Neural cell (in vitro differentiated cells): ENCODE measurements around the gene APBA2. TPM values are rescaled to one million over a fixed set of nuclear protein-coding genes. Genes with fewer than 3 reads are reported as not detected.

ENCODE experiments used
- H2AFZ ChIP-seq: fragments of 200-600, 300-800 bp; sonication (generic), shearing (Covaris generic); 2 replicates; pipeline ENCODE4 v1.6.0; 2014; ENCODE audit warnings: low read depth, mild to moderate bottlenecking, antibody characterized with exemption, low read length, moderate library complexity
- H3F3A ChIP-seq: fragments of 200-600 bp; shearing (Covaris generic); 2 replicates; pipeline ENCODE4 v1.6.1; 2016; ENCODE audit warnings: mild to moderate bottlenecking, moderate library complexity, mixed read lengths, antibody characterized with exemption, low read length; ENCODE audit not compliant: insufficient read depth, poor library complexity, severe bottlenecking
- H3K27ac ChIP-seq: fragments of 200-600, 300-800 bp; sonication (generic), shearing (Covaris generic); 2 replicates; pipeline ENCODE4 v1.5.1; 2014; ENCODE audit warnings: mild to moderate bottlenecking, low read length, moderate library complexity
- H3K27me3 ChIP-seq: fragments of 300-800, 200-600 bp; sonication (generic), shearing (Covaris generic); 2 replicates; pipeline ENCODE4 v1.6.0; 2014; ENCODE audit warnings: mild to moderate bottlenecking, low read depth, low read length, moderate library complexity; ENCODE audit not compliant: insufficient read depth
- H3K36me3 ChIP-seq: fragments of 300-800, 200-600 bp; sonication (generic), shearing (Covaris generic); 2 replicates; pipeline ENCODE4 v1.5.1; 2014; ENCODE audit warnings: mild to moderate bottlenecking, antibody characterized with exemption, low read length, moderate library complexity; ENCODE audit not compliant: insufficient read depth
- H3K4me2 ChIP-seq: fragments of 300-800, 200-600 bp; sonication (generic), shearing (Covaris generic); 2 replicates; pipeline ENCODE4 v1.6.0; 2014; ENCODE audit warnings: mild to moderate bottlenecking, low read length
- H3K4me3 ChIP-seq: fragments of 300-800, 200-600 bp; sonication (generic), shearing (Covaris generic); 2 replicates; pipeline ENCODE4 v1.5.1; 2014; ENCODE audit warnings: mild to moderate bottlenecking, low read length, moderate library complexity
- H3K79me2 ChIP-seq: fragments of 200-600 bp; shearing (Covaris generic); replicated peaks from 2 replicates; pipeline ENCODE4 v1.6.0; 2014; ENCODE audit warnings: mild to moderate bottlenecking, low read length, moderate library complexity; ENCODE audit not compliant: insufficient read depth
- H3K9ac ChIP-seq: fragments of 300-800, 200-600 bp; sonication (generic), shearing (Covaris generic); 2 replicates; pipeline ENCODE4 v1.6.1; 2016; ENCODE audit warnings: mild to moderate bottlenecking, low read length, mixed read lengths
- H3K9me2 ChIP-seq: fragments of 200-600 bp; shearing (Covaris generic); 2 replicates; pipeline ENCODE4 v1.6.1; 2016; ENCODE audit warnings: mild to moderate bottlenecking, low read length, mixed read lengths; ENCODE audit not compliant: insufficient read depth
- H3K9me3 ChIP-seq: fragments of 200-600, 300-800 bp; sonication (generic), shearing (Covaris generic); 2 replicates; pipeline ENCODE4 v1.6.1; 2016; ENCODE audit warnings: mild to moderate bottlenecking, mixed run types, low read length, moderate library complexity, mixed read lengths
- H4K20me1 ChIP-seq: fragments of 200-600 bp; shearing (Covaris generic); 2 replicates; pipeline ENCODE4 v1.6.1; 2016; ENCODE audit warnings: mild to moderate bottlenecking, mixed run types; ENCODE audit not compliant: insufficient read depth
- CTCF ChIP-seq: fragments of 450-650 bp; IDR thresholded peaks from 2 replicates; pipeline ENCODE4 v1.5.1; 2014; ENCODE audit warnings: antibody characterized with exemption, mild to moderate bottlenecking, moderate library complexity; ENCODE audit not compliant: poor library complexity, severe bottlenecking
- EP300 ChIP-seq: fragments of 450-650 bp; conservative IDR thresholded peaks from 2 replicates; pipeline ENCODE4 v1.6.1; 2014; ENCODE audit warnings: antibody characterized with exemption, mild to moderate bottlenecking, moderate library complexity; ENCODE audit not compliant: poor library complexity, severe bottlenecking
- EZH2 ChIP-seq: fragments of 200-600, 300-800 bp; shearing (Covaris generic), sonication (generic); IDR thresholded peaks from 2 replicates; pipeline ENCODE4 v1.6.1; 2014; ENCODE audit warnings: antibody characterized with exemption, low read length, borderline replicate concordance, mild to moderate bottlenecking; ENCODE audit not compliant: insufficient read depth, poor library complexity, severe bottlenecking
- MXI1 ChIP-seq: fragments of 450-650 bp; conservative IDR thresholded peaks from 2 replicates; pipeline ENCODE4 v1.6.1; 2014; ENCODE audit warnings: antibody characterized with exemption, mild to moderate bottlenecking; ENCODE audit not compliant: poor library complexity, severe bottlenecking
- POLR2AphosphoS5 ChIP-seq: IDR thresholded peaks from 2 replicates; pipeline ENCODE4 v1.6.1; 2012
- RAD21 ChIP-seq: fragments of 450-650 bp; conservative IDR thresholded peaks from 2 replicates; pipeline ENCODE4 v1.6.1; 2014; ENCODE audit warnings: antibody characterized with exemption, mild to moderate bottlenecking, moderate library complexity
- SMC3 ChIP-seq: fragments of 450-650 bp; conservative IDR thresholded peaks from 2 replicates; pipeline ENCODE4 v1.6.1; 2014; ENCODE audit warnings: antibody characterized with exemption, mild to moderate bottlenecking, moderate library complexity; ENCODE audit not compliant: poor library complexity
- TAF1 ChIP-seq: IDR thresholded peaks from 2 replicates; pipeline ENCODE4 v1.6.1; 2012; ENCODE audit warnings: low read depth
- polyA plus RNA-seq: library from polyadenylated mRNA; depleted of rRNA; stranded (reverse); fragments of >200 nt; gene quantifications from 2 replicates; pipeline ENCODE4 v1.2.3, GENCODE V29; 2014
- TF ChIP-seq, protein P1 (sequence below): IDR thresholded peaks from 2 replicates; pipeline ENCODE4 v1.6.1; 2012; ENCODE audit warnings: borderline replicate concordance

Gene APBA2
- polyA plus RNA-seq, 1 donor from 2014 or later: 134 TPM

GRCh38 chr15:28980709-28981350 lies 95.1 kb downstream of the APBA2 start:
- no peaks in the 10 kb centered on the region for H3F3A ChIP-seq
- H3K4me3 ChIP-seq: no peak overlapping the region
- H3K9me3 ChIP-seq: no peaks in the 10 kb centered on the region
- no peak for TF ChIP-seq EZH2
- TF ChIP-seq CTCF: no peak
- TF ChIP-seq, protein P1, sequence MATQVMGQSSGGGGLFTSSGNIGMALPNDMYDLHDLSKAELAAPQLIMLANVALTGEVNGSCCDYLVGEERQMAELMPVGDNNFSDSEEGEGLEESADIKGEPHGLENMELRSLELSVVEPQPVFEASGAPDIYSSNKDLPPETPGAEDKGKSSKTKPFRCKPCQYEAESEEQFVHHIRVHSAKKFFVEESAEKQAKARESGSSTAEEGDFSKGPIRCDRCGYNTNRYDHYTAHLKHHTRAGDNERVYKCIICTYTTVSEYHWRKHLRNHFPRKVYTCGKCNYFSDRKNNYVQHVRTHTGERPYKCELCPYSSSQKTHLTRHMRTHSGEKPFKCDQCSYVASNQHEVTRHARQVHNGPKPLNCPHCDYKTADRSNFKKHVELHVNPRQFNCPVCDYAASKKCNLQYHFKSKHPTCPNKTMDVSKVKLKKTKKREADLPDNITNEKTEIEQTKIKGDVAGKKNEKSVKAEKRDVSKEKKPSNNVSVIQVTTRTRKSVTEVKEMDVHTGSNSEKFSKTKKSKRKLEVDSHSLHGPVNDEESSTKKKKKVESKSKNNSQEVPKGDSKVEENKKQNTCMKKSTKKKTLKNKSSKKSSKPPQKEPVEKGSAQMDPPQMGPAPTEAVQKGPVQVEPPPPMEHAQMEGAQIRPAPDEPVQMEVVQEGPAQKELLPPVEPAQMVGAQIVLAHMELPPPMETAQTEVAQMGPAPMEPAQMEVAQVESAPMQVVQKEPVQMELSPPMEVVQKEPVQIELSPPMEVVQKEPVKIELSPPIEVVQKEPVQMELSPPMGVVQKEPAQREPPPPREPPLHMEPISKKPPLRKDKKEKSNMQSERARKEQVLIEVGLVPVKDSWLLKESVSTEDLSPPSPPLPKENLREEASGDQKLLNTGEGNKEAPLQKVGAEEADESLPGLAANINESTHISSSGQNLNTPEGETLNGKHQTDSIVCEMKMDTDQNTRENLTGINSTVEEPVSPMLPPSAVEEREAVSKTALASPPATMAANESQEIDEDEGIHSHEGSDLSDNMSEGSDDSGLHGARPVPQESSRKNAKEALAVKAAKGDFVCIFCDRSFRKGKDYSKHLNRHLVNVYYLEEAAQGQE: no peak
- no peak for TF ChIP-seq SMC3
- TF ChIP-seq EP300: no peak
- no peak for TF ChIP-seq MXI1
- TF ChIP-seq TAF1: no peak
- no peak for TF ChIP-seq RAD21
- TF ChIP-seq POLR2AphosphoS5: no peak
- H3K4me2 ChIP-seq: no peak overlapping the region
- no peak overlapping the region for H3K9ac ChIP-seq
- no peaks in the 10 kb centered on the region for H3K36me3 ChIP-seq
- no peak overlapping the region for H2AFZ ChIP-seq
- H3K27ac ChIP-seq: no peak overlapping the region
- peaks cover 4% of the 10 kb centered on the region for H3K79me2 ChIP-seq
- no peaks in the 10 kb centered on the region for H3K27me3 ChIP-seq
- no peaks in the 10 kb centered on the region for H4K20me1 ChIP-seq
- no peaks in the 10 kb centered on the region for H3K9me2 ChIP-seq

GRCh38 chr15:28981351-28981720 lies 95.6 kb downstream of the APBA2 start:
- no peaks in the 10 kb centered on the region for H4K20me1 ChIP-seq
- no peaks in the 10 kb centered on the region for H3K36me3 ChIP-seq
- H3K9me2 ChIP-seq: no peaks in the 10 kb centered on the region
- TF ChIP-seq MXI1: no peak
- no peak for TF ChIP-seq CTCF
- TF ChIP-seq TAF1: no peak
- no peak for TF ChIP-seq SMC3
- no peak for TF ChIP-seq EZH2
- TF ChIP-seq, protein P1: no peak
- no peak for TF ChIP-seq RAD21
- TF ChIP-seq EP300: no peak
- H3K4me3 ChIP-seq: no peak overlapping the region
- H3K9me3 ChIP-seq: no peaks in the 10 kb centered on the region
- H3K79me2 ChIP-seq: peaks cover 4% of the 10 kb centered on the region
- no peak overlapping the region for H3K9ac ChIP-seq
- H2AFZ ChIP-seq: no peak overlapping the region
- no peak overlapping the region for H3K4me2 ChIP-seq
- no peaks in the 10 kb centered on the region for H3K27me3 ChIP-seq
- no peak overlapping the region for H3K27ac ChIP-seq
- H3F3A ChIP-seq: no peaks in the 10 kb centered on the region
